Endothelial cell of umbilical vein (primary cell): ENCODE data around the gene KMT5C. TPM values are rescaled to one million over a fixed set of nuclear protein-coding genes. Genes with fewer than 3 reads are reported as not detected.

Experiments
- BruUV-seq: library from RNA; stranded (reverse); fragments of 400-500 nt; replicated peaks from 2 replicates; lab custom pipeline; 2021; lab: Mats Ljungman, UMichigan
- CTCF ChIA-PET: fragments of 300-600, 350-600 bp; sonication (Branson Sonifier 250); formaldehyde crosslinking; loops from one replicate; lab custom pipeline; 2021; ENCODE audit warnings: antibody characterized with exemption, inconsistent platforms; lab: Charles Lee
- POLR2A ChIA-PET: fragments of 300-600, 350-600 bp; sonication (Branson Sonifier 250); formaldehyde crosslinking; loops from one replicate; lab custom pipeline; 2021; ENCODE audit warnings: antibody characterized with exemption, inconsistent platforms; lab: Charles Lee
- DNase-seq: peaks from one replicate; pipeline ENCODE4 v3.0.0-alpha.2; 2011; ENCODE audit warnings: low read depth, low spot score
- FAIRE-seq: peaks from 2 replicates; lab custom pipeline; 2011; peaks lifted over from hg19 to GRCh38; lab: Jason Lieb, UNC
- H2AFZ ChIP-seq: 2 replicates; pipeline ENCODE4 v1.6.0; 2012; ENCODE audit warnings: low read depth, low read length, control low read depth, inconsistent platforms
- H3K27ac ChIP-seq: 2 replicates; pipeline ENCODE4 v1.5.1; 2011; ENCODE audit warnings: low read depth, mild to moderate bottlenecking, control low read depth, low read length, moderate library complexity; ENCODE audit not compliant: insufficient read depth
- H3K27me3 ChIP-seq, 2 experiments: 2 replicates each; pipeline versions ENCODE4 v1.6.0 to v1.6.1; 2011; ENCODE audit warnings: low read length in 2 of 2, mixed read lengths in 1 of 2; ENCODE audit not compliant: control insufficient read depth in 2 of 2, insufficient read depth in 2 of 2
- H3K36me3 ChIP-seq, 2 experiments: 2 replicates in 1 of 2; 3 replicates in 1 of 2; pipeline ENCODE4 v1.5.1; 2011; ENCODE audit warnings: low read length in 2 of 2, mild to moderate bottlenecking in 1 of 2, moderate library complexity in 1 of 2; ENCODE audit not compliant: control insufficient read depth in 2 of 2, insufficient read depth in 2 of 2; ENCODE audit errors: extremely low read depth in 1 of 2
- H3K4me1 ChIP-seq: 3 replicates; pipeline ENCODE4 v1.5.1; 2011; ENCODE audit warnings: mild to moderate bottlenecking, low read length; ENCODE audit not compliant: control insufficient read depth, insufficient read depth; ENCODE audit errors: extremely low read depth
- H3K4me2 ChIP-seq: 2 replicates; pipeline ENCODE4 v1.6.1; 2011; ENCODE audit warnings: low read length, control low read depth, mixed read lengths; ENCODE audit not compliant: insufficient read depth
- H3K4me3 ChIP-seq, 3 experiments: fragments of 200-600 bp in 1 of 3; sonication (generic), shearing (Covaris generic) in 1 of 3; replicated peaks in 1 of 3; 2 replicates each; pipeline ENCODE4 v1.5.1; 2011 to 2016; ENCODE audit warnings: control low read depth in 3 of 3, low read length in 3 of 3, mild to moderate bottlenecking in 2 of 3, inconsistent platforms in 1 of 3, low read depth in 1 of 3, moderate library complexity in 1 of 3; ENCODE audit not compliant: insufficient read depth in 1 of 3
- H3K79me2 ChIP-seq: 2 replicates; pipeline ENCODE4 v1.6.0; 2012; ENCODE audit warnings: low read length, inconsistent platforms; ENCODE audit not compliant: control insufficient read depth, insufficient read depth
- H3K9ac ChIP-seq: replicated peaks from 2 replicates; pipeline ENCODE3; 2011; ENCODE audit warnings: low read length, control low read depth; ENCODE audit not compliant: insufficient read depth; ENCODE audit errors: extremely low read depth
- H3K9me1 ChIP-seq: replicated peaks from 3 replicates; pipeline ENCODE4 v1.6.0; 2011; ENCODE audit warnings: mild to moderate bottlenecking, low read length; ENCODE audit not compliant: control insufficient read depth, insufficient read depth; ENCODE audit errors: extremely low read depth
- H3K9me3 ChIP-seq: replicated peaks from 2 replicates; pipeline ENCODE4 v1.5.1; 2012; ENCODE audit warnings: low read length, inconsistent platforms; ENCODE audit not compliant: control insufficient read depth, insufficient read depth
- H4K20me1 ChIP-seq: replicated peaks from 2 replicates; pipeline ENCODE3; 2011; ENCODE audit warnings: mild to moderate bottlenecking, low read length; ENCODE audit not compliant: control insufficient read depth, insufficient read depth; ENCODE audit errors: extremely low read depth
- CTCF ChIP-seq, 2 donors: IDR thresholded peaks; 1 replicate in 1 of 2; 2 replicates in 1 of 2; pipeline ENCODE4 v1.5.1; 2011; ENCODE audit warnings: low read length in 2 of 2, mild to moderate bottlenecking in 2 of 2, moderate library complexity in 2 of 2, control low read depth in 1 of 2, inconsistent platforms in 1 of 2, low read depth in 1 of 2; ENCODE audit not compliant: insufficient read depth in 1 of 2; ENCODE audit errors: extremely low read depth in 1 of 2
- EZH2 ChIP-seq: IDR thresholded peaks from 2 replicates; pipeline ENCODE4 v1.6.1; 2012; ENCODE audit warnings: borderline replicate concordance, low read depth, mild to moderate bottlenecking, moderate library complexity, low read length, inconsistent platforms; ENCODE audit not compliant: severe bottlenecking
- FOS ChIP-seq: IDR thresholded peaks from 2 replicates; pipeline ENCODE4 v1.6.1; 2011; ENCODE audit warnings: mild to moderate bottlenecking, low read length, moderate library complexity, borderline replicate concordance; ENCODE audit not compliant: insufficient read depth
- GATA2 ChIP-seq: IDR thresholded peaks from 2 replicates; pipeline ENCODE4 v1.7.0; 2011; ENCODE audit warnings: low read depth, mild to moderate bottlenecking, moderate library complexity, mixed read lengths, low read length; ENCODE audit not compliant: insufficient read length, insufficient read depth
- JUN ChIP-seq: IDR thresholded peaks from 2 replicates; pipeline ENCODE4 v1.6.1; 2011; ENCODE audit warnings: borderline replicate concordance, low read depth; ENCODE audit not compliant: insufficient read length, insufficient read depth
- MAX ChIP-seq: IDR thresholded peaks from 2 replicates; pipeline ENCODE4 v1.6.1; 2011; ENCODE audit not compliant: insufficient read depth, insufficient read length
- MYC ChIP-seq: IDR thresholded peaks from one replicate; pipeline ENCODE4 v1.6.1; 2011; ENCODE audit warnings: mild to moderate bottlenecking, low read depth, low read length
- POLR2A ChIP-seq: IDR thresholded peaks from 2 replicates; pipeline ENCODE4 v1.6.1; 2012; ENCODE audit warnings: low read depth, mild to moderate bottlenecking, control low read depth, low read length
- POLR2AphosphoS5 ChIP-seq: IDR thresholded peaks from 2 replicates; pipeline ENCODE4 v1.6.1; 2012; ENCODE audit warnings: low read depth, mild to moderate bottlenecking, control low read depth, low read length, moderate library complexity; ENCODE audit not compliant: insufficient read depth
- dilution Hi-C: fragments of 300-500 bp; cut with MboI; formaldehyde crosslinking; loops from one replicate; pipeline ENCODE4 v1.15.0; 2019; ENCODE audit warnings: low sequenced_read_pairs; ENCODE audit not compliant: extremely low pct_ligation_motif_present
- intact Hi-C: fragments of 100-400 bp; cut with micrococcal nuclease; formaldehyde crosslinking; loops from one replicate; pipeline ENCODE4 v1.10.0; 2022
- polyA plus RNA-seq, 4 experiments: library from polyadenylated mRNA; depleted of rRNA in 3 of 4; stranded (reverse) in 3 of 4; unstranded in 1 of 4; fragments of >200 nt; gene quantifications; 2 replicates each; pipeline versions ENCODE4 v1.2.1 to v1.2.3, GENCODE V29; 2011 to 2012; ENCODE audit warnings: missing spikeins in 1 of 4
- total RNA-seq: library from RNA; stranded (reverse); gene quantifications from 2 replicates; pipeline ENCODE4 v1.2.3, GENCODE V29; 2021

KMT5C gene
- total and polyA plus RNA-seq, 2 donors (not counting 3 experiments of a cell fraction or from before 2014, with no cell fraction given): 7.2 to 13.5 TPM

- Histone ChIP-seq H2AFZ (no peak overlapping the region), H3K9me1 (no peaks in the 10 kb centered on the region), H3K36me3 (no peaks in the 10 kb centered on the region), H3K27ac (no peak overlapping the region), H3K27me3 (peaks cover 0 to 5% of the 10 kb centered on the region in 2 experiments), H3K9me3 (no peaks in the 10 kb centered on the region), H3K9ac (no peak overlapping the region), H3K4me1 (no peaks in the 10 kb centered on the region), H3K79me2 (no peaks in the 10 kb centered on the region), H4K20me1 (no peaks in the 10 kb centered on the region), H3K4me3 (no peak overlapping the region), H3K4me2 (no peak overlapping the region)
- ChIA-PET POLR2A (no interaction called here), CTCF (no interaction called here)
- BruUV-seq: no TSS peak
- TF ChIP-seq MAX: no peak
- no peak for TF ChIP-seq GATA2
- no peak for TF ChIP-seq FOS
- no peak for TF ChIP-seq CTCF (IDR thresholded peaks at IDR 0.05; ENCODE audit: extremely low read depth in 1 of 2, insufficient read depth in 1 of 2, low read depth in 1 of 2, low read length in 2 of 2)
- no peak for TF ChIP-seq MYC
- TF ChIP-seq EZH2: no peak
- TF ChIP-seq POLR2A: no peak
- no peak for TF ChIP-seq POLR2AphosphoS5
- no peak for TF ChIP-seq JUN
- DNase-seq (no peak), FAIRE-seq (no peak)
- dilution Hi-C loops (no loop called here), intact Hi-C loops (loop anchor here (10.0 kb wide), 1 partner anchor 321 kb away; the partner anchor contains the start of gene U2AF2)
These were observed 5.8 kb upstream of the KMT5C start for GRCh38 chr19:55333870-55334269.
